HG02981 (cell line): Measurements from ENCODE around the gene GPRIN2.

ENCODE experiments used
- ATAC-seq: cut with Tn5 transposase; IDR thresholded peaks from one replicate; pipeline ENCODE4 v1.9.1; 2021; ENCODE audit warnings: mild to moderate bottlenecking, moderate library complexity; ENCODE audit not compliant: unreplicated experiment

The GPRIN2 gene

DNA sequence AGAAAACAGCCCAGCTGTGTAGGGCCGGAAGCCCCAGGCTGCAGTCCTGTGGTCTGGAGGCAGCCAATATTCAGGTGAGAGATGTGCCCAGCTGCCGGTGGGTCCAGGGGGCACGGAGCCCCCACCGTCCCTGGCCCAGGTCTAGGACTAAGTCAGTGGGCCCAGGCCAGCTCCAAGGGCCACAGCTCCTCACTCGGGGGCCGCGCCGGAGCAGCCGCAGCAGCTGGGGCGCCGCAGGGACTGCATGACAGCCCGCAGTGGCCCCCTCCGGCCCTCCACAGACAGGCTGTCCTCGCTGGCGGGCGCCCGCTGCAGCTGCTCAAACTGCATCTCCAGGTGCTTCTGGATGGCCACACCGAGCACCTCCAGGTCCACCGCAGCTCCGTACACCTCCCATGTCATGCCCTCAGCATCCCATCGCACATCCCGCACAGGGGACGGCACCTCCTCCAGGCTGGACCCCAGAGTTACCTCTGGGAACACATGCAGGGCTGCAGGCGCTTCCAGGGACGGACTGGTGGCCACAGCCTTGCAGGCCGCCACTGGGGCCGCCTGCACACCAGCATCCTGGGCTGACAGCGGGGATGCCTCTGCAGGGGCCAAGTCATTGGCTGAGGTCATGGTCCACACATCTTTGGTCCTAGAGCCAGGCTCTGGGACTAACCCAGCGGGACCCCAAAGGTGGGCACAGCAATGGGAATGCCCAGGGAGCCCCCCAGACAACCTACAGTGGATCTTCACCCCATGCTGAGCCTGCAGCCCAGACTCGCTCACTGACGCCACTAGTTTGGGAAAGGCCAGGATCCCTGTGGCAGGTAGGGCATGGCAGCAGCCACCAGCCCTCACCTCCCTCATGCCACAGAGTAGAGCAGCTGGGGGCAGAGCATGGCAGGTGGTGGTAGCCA, 7.0 kb downstream of the GPRIN2 start:
- ATAC-seq = no peak

DNA sequence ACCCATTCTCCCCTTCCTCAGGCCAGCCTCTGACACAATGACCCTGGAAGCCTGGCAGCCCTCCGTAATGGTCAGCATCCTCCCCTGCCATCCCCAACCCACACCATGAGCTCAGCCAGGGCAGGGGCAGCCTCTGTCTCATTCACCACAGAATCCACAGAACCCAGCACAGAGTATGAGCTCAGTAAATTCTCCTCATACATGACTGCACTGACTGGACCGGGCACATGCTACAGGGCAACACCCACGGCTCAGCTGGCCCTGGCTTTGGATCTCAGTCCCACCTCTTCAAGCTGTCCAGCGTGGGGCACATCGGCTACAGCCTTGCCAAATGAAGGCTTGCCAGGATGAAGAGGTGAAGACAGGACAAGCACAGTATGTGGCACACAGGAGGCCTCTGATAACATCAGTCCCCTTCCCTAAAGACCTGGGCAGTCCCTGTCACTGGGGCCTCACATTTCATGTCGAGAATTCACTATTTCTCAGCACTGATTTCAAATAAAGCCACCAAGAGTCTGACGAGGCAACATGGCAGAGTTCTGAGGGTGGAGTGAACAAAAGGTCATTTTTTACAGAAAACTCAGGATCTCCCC, 7.9 kb downstream of the GPRIN2 start:
- ATAC-seq = no peak

DNA sequence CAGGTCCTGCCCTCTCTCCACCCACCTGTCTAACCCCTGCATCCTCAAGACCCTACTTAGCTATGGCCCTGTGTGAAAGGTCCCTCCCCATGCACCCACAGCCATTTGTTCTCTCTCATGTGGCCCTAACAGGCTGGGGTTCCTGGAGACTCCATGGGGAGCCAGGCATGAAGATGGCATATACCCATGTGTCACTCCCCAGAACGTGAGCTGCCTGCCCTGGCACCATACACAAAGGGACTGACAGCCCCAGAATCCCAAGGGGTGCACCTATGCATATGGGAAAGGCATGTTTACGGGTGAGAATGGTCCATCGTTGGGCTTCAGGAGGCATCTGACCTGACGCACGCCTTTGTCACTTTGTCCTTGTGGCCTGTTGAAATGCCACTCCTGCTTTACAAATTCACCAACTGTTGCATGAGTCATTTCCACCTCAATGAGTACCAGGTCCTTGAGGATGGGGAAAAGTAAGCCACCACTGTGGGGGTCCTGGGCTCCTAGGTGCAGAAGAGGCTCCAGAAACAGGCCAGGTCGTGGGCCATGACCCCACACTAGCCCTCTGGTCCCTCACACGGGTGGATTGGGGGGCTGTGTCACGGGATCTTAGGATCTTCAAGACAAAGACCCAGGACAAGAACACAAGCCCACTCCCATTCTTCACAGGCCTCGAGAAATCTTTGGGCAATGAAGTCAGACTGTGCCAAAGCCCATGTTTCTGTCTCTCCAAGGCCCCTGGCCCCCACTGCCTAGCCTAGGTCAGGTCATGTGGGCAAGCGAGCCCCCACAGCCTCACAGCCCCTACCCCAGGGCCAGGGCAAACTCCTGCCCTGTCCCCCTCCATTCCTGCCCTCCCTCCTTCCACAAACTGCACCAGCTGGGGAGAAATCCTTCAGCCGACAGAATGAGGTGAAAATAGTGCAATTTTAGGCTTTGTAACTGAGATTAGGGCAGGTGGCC, 8.6 kb downstream of the GPRIN2 start:
- no peak for ATAC-seq

DNA sequence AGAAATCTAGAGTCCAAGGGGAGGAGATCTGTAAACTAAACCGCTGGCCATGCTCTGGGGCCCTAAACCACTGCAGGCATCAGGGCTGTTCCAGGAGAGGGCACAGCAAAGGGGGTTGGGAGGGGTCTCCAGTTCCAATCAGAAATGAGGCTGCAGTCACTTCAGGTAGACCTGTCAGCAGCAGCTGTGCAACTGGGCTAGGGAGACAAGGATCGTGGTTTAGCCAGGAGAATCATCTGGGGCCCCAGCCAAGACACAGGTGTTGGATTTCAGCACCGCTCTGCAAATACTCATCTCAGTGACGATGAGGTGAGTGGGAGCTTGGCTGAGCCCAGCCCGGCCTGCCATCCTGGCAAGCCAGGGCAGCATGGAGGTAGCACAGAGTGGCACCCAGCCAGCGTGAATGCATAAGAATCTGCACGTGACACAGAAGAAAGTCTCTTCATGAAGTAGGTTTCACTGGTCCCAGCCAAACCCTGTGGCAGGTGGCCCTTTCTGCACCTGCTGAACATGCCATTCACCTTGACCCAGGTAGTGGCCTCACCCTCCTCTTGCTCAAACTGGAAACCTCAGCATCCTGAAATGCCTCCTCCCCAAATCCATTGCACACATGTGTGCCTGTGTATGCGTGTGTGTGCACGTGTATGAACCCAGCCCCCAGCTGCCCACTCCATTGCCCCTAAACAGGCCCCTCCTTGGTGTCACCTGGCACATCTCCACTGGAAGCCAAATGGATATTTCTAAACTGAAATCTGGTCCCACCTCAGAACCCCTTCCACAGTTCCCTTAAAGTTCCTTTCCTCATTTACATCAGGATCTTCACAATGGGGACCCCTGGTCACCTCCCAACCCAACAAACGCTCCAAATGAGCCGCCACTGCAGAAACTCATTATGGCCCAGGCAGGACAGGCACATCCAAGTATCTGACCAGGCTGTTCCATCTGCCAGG, 9.6 kb downstream of the GPRIN2 start:
- ATAC-seq = no peak

DNA sequence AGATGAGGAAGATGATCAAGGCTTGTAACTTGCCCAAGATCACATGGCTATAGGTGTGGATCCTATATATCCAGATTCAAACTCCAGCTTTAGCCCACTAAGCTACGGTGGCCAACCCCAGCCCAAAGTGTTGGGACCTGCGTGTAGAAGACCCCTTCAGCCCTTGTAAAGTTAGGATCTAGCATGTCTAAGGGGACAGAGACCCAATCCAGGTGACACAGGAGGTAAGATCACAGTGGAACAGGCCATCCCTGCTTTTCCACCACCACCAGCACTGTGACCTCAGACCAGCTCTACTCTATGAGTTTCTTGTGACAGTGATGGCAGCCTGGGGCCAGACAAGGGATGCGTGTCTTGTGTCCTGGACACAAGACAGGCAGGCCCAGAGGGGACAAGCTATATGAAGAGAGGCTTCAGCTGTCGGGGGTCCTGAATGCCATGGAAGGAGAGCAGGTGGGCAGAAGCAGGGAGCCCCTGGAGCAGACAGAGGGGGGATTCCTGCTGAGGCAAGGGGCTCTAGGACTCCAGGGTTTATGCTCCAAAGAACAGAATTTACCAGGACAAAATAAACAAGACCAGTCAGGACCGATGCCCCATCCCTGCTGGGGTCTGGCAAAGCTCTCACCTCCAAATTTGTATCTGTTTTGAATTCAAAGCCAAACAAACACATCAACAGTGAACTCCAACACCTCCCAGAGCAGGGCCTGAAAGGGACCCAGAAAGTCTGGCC, 10.4 kb downstream of the GPRIN2 start:
- ATAC-seq = no peak

DNA sequence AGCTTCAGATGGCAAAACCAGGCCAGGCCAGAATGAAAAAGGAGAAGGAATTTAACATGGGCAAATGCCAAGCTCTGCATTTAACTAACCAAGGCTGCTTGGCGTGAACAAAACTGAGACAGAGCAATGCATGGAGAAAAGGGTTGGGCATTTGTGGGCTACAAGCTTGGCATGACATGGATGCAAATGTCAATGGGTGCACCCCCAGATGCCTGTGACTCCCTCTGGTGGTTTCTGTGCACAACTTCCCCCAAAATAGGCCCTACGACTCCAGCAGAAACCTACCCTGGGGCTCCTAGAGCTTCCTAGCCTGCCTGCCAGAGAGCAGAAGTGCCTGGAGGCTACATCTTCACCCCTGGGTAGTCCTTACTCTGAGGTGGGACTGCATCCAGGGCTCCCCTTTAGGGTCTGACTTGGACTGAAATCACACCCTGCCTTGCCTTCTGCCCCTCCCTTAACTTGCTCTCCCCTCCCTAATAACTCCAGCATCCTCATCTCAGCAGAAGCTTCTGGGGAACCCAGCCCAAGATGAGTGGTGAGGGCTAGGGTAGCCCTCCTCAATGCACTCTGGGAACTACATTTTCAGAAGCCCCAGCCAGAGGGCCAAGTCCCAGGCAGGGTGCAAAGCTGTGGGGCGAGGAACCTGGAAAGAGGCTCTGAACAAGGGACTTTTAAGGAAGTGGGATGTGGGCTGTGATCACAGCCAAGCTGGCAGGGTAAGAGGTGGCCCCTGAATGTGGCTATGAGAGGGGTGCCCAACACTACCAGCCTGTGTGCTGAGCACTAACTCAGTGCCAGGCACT, 11.3 kb downstream of the GPRIN2 start:
- ATAC-seq = no peak

DNA sequence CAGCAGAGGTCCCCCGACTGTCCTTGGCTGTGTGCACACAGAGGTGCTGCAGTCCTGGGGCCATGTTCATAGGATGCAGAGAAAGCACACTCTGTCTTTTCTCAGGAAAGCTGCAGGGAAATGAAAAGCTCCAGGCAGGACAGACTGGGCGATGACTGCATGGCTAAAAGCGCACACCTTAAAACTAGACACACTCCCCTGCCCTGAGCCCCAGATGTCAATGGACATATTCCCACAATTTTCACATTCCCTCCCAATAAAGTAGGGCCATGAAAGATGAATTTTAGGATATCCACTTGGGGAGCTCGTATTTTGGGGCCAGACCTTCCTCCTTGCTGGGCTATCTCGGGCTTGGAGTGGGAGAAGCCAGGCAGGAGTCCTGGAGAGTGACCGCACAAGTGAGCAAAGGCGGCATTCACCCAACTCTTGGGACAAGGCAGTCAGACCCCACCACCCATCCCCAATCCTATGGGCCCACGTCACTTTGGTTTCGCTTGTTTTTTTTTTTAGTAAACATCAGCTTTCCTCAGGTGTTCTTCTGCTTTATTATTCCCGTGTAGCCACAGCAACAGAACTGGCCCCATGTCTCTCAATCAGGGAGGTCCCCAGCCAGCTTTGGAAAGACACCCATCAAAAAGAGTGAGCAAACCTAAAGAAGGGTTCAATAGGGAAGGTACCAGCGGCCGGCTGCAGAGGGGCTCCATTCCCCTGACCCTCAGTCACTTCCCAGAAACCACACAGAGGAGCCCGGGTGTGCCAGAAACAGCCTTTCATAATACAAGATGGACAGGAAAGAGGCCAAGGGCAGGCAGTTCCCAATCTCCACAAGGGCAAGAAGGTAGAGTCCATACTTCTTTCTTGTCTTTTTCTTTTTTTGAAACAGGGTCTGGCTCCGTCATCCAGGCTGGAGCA, 12.7 kb downstream of the GPRIN2 start:
- no peak for ATAC-seq

DNA sequence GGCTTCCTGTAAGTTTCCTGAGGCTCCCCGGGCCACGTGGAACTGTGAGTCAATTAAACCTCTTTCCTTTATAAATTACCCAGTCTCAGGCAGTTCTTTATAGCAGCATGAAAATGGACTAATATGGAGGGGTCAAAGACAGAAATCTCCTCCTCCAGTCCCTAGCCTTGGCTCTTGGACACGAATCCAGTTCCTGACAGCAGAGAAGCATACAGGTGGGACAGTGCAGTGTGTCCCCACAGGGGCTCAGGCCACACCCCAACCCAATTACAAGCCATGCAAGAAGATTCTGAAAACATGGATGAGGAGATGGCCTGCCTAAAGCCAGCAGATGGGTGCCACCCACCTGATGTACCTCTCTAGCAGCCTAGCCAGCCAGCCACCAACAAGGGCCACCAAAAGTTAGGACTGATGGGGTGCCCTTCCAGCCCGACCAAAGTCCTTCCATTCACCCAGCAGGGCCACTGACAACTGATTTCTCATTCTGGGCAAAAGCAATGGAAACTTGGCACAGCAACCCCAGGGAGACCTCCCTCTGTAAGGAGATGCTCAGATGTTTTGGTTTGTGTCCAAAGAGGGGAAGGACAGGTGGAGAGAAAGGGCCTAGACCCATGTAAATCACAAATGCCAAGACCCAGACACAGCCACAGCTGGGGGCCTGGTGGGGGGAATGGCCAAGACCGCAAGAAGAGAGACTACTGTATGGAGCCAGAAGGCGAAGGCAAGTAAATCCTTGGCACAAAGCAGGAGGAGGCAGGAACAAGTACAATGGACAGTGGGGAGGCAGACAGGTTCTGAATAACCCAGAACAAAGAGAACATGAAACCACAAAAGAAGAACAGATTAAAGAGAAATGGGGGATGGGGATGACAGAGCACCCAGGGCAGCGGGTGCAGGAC, 13.6 kb downstream of the GPRIN2 start:
- no peak for ATAC-seq

DNA sequence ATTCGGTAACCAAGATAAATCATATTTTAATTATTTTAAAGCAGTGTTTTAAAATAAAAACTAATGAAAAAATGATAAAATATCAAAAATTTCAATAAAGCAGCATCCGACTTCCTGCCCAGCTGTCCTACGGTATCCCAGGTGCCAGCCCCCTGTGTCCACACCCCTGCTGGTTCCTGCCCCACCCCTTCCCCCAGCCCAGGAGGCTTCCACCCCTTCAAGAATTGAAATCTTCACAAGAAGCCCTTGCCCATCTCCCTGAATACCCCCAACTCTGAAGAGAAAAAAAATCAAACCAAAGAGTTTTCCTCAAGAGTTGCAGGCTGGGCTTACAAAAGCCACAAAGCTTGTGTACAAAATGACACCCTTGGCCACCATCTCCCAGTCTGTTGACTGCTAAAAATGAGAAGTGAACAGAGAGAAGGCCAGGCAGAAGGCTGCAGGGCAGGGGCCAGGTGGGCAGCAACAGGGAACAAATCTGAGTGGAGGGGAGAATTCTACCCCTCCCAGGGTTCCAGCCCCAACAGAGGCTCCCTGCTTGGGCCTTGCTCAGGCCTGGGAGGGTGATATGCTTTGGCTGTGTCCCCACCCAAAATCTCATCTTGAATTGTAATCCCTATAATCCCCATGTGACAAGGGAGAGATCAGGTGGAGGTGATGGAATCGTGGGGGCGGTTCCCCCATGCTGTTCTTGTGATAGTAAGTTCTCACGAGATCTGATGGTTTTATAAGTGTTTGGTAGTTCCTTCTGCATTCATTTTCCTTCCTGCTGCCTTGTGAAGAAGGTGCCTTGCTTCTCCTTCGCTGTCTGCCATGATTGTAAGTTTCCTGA, 14.5 kb downstream of the GPRIN2 start:
- no peak for ATAC-seq

DNA sequence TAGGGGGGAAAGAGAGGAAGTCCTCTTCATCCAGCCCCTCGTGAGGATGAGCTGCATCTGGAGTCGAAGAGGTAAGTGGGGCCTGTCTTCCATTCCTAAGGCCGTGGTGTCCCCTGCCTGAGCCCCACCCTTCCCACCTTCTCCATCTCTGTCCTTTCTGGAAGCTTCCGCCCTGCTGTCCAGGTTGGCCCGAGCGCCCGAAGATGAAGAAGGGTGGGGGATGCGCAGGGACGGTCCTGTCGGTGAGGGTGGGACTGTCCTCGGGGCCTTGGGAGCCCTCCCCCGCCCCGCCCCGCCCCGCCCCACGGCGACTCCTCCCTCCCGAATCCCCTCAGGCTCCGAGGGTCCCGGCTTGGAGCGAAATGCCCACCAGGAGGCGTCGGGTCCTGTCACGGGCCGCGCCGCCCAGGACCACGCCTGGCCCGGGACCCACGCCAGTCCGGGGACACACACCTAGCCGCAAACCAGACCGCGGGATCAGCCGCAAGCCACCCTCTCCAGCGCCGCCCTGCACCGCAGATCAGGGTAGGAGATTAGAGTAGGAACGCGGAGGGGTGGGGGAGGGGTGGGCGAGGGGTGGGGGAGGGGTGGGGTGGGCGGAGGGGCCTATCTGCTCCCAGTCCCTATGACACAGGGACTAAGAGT, 15.3 kb downstream of the GPRIN2 start:
- ATAC-seq = no peak

DNA sequence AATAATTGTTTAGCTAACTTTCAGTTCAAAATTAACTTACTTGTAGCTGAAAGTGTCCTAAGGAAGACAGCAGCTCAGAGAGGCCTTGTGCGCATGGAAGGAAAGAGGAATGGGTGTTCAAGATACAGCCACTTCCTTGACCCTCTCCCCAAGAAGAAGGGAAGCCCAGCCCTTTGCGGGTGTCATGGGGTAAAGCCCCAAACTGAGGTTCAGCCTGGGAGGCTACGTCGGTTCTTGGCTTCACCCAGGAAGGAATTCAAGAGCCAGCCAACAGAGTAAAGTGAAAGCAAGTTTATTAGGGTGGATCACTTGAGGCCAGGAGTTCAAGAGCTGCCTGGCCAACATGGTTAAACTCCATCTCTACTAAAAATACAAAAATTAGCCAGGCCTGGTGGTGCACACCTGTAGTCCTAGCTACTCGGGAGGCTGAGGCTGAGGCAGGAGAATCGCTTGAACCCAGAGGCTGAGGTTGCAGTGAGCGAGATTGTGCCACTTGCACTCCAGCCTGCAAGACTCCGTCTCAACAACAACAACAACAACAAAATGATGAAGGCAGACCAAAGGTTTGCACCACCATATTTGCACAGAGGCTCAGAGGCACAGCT, 15.9 kb downstream of the GPRIN2 start:
- no peak for ATAC-seq

DNA sequence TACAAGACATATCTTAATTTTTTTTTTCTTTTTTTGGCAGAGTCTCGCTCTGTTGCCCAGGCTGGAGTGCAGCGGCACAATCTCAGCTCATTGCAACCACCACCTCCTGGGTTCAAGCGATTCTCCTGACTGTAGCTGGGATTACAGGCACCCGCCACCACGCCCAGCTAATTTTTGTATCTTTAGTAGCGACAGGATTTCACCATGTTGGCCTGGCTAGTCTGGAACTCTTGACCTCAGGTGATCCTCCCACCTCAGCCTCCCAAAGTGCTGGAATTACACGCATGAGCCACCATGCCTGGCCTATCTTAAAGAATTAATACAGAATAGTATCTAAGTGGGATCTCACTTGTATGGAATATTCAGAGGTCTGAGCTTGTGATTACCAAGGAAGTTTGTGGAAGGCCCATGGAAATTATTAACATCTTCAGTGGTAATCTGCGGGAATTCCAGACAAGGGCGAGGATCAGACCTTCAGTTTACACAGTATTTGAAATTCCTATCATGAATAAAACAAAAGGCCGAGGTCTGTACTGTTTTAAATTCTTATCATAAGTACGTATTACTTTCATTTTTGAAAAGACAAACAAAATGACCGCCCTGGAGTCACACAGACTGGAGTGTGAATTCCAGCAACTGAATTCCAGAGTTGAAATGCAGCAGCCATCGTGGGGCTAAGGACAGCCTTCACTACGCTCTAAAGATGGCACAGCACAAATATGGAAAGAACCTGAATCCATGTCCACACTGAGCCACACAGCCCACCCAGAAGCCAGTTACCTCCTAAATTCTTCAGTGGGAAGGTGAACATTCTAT, 16.7 kb downstream of the GPRIN2 start:
- ATAC-seq = no peak

DNA sequence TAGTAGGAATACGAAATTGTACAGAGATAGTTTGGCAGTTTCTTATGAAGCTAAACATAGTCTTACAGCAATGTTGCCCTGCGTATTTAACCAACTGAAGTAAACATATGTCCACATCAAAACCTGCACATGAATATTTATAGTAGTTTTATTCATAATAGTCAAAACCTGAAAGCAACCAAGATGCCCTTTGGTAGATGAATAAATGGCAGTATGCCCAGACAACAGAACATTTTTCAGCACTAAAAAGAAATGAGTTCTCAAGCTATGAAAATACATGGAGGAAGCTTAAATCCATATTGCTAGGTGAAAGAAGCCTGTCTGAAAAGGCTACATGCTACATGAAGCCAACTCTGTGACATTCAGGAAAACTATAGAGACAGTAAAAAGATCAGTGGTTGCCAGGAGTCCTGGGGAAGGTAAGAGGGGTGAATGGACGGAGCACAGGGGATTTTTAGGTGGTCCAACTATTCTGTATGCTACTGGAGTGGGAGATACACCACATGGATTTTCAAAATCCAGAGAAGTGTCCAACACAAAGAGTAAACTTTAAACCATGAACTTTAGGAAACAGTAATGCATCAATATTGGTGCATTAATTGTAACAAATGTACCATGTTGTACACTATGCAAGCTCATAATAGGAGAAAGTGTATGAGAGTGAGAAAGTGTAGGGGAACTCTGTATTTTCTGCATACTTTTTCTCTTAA, 17.6 kb downstream of the GPRIN2 start:
- ATAC-seq = no peak
